ENCODE data around the gene PLEKHG2.

PLEKHG2 gene

DNA sequence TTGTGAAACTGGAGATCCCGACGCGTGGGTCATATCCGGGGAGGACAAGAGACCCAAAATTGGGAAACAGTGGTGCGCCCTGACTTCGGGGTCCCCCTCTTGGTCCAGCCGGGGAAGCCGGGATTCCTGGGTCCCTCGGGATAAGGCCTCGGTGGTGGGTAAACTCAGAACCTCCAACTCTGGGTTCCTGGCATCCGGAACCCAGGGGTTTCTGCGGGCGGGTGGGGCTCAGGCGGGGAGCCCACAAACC, 5.1 kb upstream of the PLEKHG2 start:
- Mint-ChIP-seq H3K27ac (peak overlapping the region; percentile 98), H3K4me3 (peak overlapping the region; percentile 90), H3K27me3 (ENCODE audit: low read depth) (peaks cover 4% of the 10 kb centered on the region), H3K9me3 (no peaks in the 10 kb centered on the region), H3K4me1 (ENCODE audit: low read depth) (peaks cover 37% of the 10 kb centered on the region), H3K36me3 (ENCODE audit: low read depth) (peaks cover 38% of the 10 kb centered on the region)
- DNase-seq (ENCODE audit: low spot score), result no peak

DNA sequence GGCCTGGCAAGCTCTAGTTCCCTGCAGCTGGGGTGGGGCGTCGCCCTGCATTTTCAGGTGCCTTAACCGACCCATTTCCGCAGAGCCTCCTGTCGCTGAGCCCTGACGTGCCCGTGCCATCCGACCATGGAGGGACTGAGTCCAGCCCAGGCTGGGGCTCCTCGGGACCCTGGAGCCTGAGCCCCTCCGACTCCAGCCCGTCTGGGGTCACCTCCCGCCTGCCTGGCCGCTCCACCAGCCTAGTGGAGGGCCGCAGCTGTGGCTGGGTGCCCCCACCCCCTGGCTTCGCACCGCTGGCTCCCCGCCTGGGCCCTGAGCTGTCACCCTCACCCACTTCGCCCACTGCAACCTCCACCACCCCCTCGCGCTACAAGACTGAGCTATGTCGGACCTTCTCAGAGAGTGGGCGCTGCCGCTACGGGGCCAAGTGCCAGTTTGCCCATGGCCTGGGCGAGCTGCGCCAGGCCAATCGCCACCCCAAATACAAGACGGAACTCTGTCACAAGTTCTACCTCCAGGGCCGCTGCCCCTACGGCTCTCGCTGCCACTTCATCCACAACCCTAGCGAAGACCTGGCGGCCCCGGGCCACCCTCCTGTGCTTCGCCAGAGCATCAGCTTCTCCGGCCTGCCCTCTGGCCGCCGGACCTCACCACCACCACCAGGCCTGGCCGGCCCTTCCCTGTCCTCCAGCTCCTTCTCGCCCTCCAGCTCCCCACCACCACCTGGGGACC, 4.6 kb upstream of the PLEKHG2 start:
- H3K9me3 Mint-ChIP-seq, result no peaks in the 10 kb centered on the region
- peaks cover 4% of the 10 kb centered on the region for H3K27me3 Mint-ChIP-seq (ENCODE audit: low read depth)
- peak; percentile 56 for DNase-seq (ENCODE audit: low spot score)
- H3K27ac Mint-ChIP-seq, result peak overlapping the region; percentile 98
- peaks cover 36% of the 10 kb centered on the region for H3K4me1 Mint-ChIP-seq (ENCODE audit: low read depth)
- peaks cover 38% of the 10 kb centered on the region for H3K36me3 Mint-ChIP-seq (ENCODE audit: low read depth)
- H3K4me3 Mint-ChIP-seq, result peak overlapping the region; percentile 90

DNA sequence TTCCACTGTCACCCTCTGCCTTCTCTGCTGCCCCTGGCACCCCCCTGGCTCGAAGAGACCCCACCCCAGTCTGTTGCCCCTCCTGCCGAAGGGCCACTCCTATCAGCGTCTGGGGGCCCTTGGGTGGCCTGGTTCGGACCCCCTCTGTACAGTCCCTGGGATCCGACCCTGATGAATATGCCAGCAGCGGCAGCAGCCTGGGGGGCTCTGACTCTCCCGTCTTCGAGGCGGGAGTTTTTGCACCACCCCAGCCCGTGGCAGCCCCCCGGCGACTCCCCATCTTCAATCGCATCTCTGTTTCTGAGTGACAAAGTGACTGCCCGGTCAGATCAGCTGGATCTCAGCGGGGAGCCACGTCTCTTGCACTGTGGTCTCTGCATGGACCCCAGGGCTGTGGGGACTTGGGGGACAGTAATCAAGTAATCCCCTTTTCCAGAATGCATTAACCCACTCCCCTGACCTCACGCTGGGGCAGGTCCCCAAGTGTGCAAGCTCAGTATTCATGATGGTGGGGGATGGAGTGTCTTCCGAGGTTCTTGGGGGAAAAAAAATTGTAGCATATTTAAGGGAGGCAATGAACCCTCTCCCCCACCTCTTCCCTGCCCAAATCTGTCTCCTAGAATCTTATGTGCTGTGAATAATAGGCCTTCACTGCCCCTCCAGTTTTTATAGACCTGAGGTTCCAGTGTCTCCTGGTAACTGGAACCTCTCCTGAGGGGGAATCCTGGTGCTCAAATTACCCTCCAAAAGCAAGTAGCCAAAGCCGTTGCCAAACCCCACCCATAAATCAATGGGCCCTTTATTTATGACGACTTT, 3.9 kb upstream of the PLEKHG2 start:
- DNase-seq (ENCODE audit: low spot score), result no peak
- H3K27ac Mint-ChIP-seq, result peak overlapping the region; percentile 98
- H3K9me3 Mint-ChIP-seq, result no peaks in the 10 kb centered on the region
- H3K4me1 Mint-ChIP-seq (ENCODE audit: low read depth), result peaks cover 36% of the 10 kb centered on the region
- peak overlapping the region; percentile 90 for H3K4me3 Mint-ChIP-seq
- H3K27me3 Mint-ChIP-seq (ENCODE audit: low read depth), result peaks cover 4% of the 10 kb centered on the region
- H3K36me3 Mint-ChIP-seq (ENCODE audit: low read depth), result peaks cover 38% of the 10 kb centered on the region

DNA sequence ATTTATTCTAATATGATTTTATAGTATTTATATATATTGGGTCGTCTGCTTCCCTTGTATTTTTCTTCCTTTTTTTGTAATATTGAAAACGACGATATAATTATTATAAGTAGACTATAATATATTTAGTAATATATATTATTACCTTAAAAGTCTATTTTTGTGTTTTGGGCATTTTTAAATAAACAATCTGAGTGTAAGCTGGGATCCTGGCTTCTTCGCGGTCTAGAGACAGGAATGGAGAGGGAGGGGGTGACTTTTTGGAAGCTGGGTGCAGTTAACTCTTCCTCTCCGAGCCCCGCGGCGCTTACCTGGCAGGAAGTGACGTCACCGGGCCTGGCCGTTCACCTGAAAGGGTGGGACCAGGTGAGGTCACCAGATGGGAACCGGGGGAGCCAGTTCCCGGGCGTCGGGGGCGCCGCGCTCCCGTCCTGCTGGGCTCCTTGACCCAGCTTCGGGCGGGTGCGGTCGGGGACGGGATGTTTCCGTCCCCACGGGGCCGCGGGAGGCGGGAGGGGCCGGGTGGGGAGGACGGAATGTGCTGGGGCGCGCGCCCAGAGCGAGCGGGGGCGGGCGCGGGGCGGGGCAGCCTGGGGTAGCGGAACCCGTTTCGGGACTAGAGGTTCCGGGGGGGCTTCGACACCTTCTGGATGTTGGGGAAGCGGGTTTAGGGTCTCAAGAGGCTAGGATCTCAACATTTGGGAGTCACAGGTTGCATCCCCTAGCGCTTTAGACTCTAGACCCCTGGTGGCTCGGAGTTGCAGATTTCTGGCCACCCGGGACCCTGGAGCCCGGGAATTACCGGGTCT, 3.1 kb upstream of the PLEKHG2 start:
- H3K27ac Mint-ChIP-seq, result peak overlapping the region; percentile 98
- peak overlapping the region; percentile 90 for H3K4me3 Mint-ChIP-seq
- peaks cover 41% of the 10 kb centered on the region for H3K36me3 Mint-ChIP-seq (ENCODE audit: low read depth)
- peaks cover 4% of the 10 kb centered on the region for H3K27me3 Mint-ChIP-seq (ENCODE audit: low read depth)
- peak; percentile 71 for DNase-seq (ENCODE audit: low spot score)
- peaks cover 40% of the 10 kb centered on the region for H3K4me1 Mint-ChIP-seq (ENCODE audit: low read depth)
- no peaks in the 10 kb centered on the region for H3K9me3 Mint-ChIP-seq

DNA sequence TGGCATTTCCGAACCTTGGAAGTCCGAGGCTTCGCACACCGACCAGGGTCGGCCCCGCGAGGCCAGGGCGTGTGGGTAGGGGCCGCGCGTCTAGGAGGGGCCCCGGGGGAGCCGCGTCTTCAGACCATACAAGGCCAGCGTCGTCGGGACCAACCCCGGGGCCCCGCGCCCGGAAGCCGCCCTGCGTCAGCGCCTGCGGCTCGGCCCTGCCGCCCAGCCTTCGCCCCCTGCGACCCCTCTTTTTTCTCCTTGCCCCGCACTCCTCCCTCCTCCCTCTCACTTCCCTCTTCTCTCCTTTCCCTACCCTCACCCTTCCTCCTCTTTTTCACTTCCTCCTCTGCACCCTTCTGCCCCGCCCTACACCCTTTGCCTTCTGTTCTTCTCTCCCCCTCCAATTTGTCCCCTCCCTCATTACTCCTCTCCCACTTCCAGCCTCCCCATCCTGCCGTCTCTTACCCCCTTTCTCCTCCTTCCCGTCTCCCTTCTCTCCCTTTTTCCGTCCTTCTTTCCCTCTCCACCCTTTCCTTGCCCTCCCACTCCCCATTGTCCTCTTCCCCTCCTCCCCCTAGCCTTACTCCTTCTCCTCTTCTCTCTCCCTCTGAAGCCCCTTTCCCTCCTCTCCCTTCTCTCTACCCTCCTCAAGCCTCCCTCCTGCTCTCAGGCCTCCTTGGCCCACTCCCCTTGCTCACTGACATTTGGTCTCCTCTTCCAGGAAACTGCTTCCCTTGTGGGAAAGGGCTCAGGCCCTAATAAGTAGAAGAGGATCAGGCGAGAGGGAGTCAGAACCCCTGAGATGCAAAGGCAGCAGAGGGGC, 2.2 kb upstream of the PLEKHG2 start:
- no peaks in the 10 kb centered on the region for H3K9me3 Mint-ChIP-seq
- H3K27me3 Mint-ChIP-seq (ENCODE audit: low read depth), result peaks cover 4% of the 10 kb centered on the region
- peaks cover 43% of the 10 kb centered on the region for H3K36me3 Mint-ChIP-seq (ENCODE audit: low read depth)
- DNase-seq (ENCODE audit: low spot score), result peak; percentile 63
- peak overlapping the region; percentile 85 for H3K4me3 Mint-ChIP-seq
- peaks cover 40% of the 10 kb centered on the region for H3K4me1 Mint-ChIP-seq (ENCODE audit: low read depth)
- H3K27ac Mint-ChIP-seq, result peak overlapping the region; percentile 94

DNA sequence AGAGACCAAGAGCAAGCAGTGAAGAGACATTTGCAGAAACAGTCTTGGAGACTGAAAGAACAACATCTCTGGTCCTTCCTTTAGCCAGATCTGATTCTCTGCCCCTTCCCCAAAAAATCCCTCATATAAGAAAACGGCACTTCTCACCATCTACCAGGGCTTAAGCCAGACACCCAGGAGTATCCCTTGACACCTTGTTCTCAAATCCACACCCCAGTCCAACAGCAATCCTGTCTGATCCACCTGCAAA, 1.7 kb upstream of the PLEKHG2 start:
- Mint-ChIP-seq H3K27ac (peak overlapping the region; percentile 94), H3K9me3 (no peaks in the 10 kb centered on the region), H3K27me3 (ENCODE audit: low read depth) (peaks cover 4% of the 10 kb centered on the region), H3K4me1 (ENCODE audit: low read depth) (peaks cover 35% of the 10 kb centered on the region), H3K36me3 (ENCODE audit: low read depth) (peaks cover 43% of the 10 kb centered on the region), H3K4me3 (peak overlapping the region; percentile 85)
- no peak for DNase-seq (ENCODE audit: low spot score)

DNA sequence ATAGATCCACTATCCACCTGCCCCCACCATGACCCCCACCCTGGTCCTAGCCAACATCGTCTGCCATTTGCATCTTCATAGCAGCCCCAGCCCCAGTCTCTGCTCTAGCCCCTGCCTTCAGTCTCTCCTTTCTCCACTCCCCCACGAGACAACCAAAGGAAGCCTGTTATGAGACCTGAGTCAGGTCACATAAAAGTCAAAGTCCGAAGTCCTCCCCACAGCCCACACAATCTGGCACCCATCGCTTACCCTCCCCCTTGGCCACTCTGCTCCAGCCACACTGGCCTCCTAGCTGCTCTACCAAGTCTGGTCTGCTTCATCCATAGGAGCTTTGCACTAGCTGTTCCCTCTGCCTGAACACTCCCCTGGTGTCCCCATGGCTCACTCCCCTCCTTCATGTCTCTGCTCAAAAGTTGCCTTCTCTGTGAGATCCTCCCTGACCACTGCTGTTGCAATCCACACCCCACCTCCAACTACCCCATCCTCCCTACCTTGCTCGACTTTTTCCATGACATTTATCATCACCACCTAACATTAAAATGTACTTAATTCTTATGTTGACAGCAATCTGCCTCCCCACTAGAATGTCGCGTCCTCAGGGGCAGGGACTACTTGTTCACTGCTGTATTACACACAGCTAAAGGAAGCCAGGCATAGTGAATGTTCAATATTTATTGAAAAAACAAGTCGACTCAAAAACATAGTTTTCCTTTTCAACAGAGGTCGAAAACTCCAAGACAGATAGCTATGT, 1.2 kb upstream of the PLEKHG2 start:
- Mint-ChIP-seq H3K4me1 (ENCODE audit: low read depth) (peaks cover 31% of the 10 kb centered on the region), H3K27ac (peak overlapping the region; percentile 94), H3K27me3 (ENCODE audit: low read depth) (peaks cover 4% of the 10 kb centered on the region), H3K4me3 (peak overlapping the region; percentile 85), H3K36me3 (ENCODE audit: low read depth) (peaks cover 41% of the 10 kb centered on the region), H3K9me3 (no peaks in the 10 kb centered on the region)
- no peak for DNase-seq (ENCODE audit: low spot score)

DNA sequence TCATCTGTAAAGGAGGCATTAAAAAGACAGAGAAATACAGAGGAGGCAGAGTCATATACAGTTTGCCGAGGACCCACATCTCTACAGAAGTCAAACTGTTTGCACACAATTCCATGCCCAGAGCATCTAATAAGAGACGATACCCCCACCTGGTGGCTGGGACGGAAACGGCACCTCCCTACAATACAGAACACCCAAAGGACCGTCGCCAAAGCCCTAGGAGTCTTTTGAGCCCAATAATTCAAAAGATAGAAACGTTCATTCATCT, 703 bp upstream of the PLEKHG2 start:
- H3K27me3 Mint-ChIP-seq (ENCODE audit: low read depth), result peaks cover 4% of the 10 kb centered on the region
- peak overlapping the region; percentile 85 for H3K4me3 Mint-ChIP-seq
- DNase-seq (ENCODE audit: low spot score), result peak; percentile 84
- H3K27ac Mint-ChIP-seq, result peak overlapping the region; percentile 94
- peaks cover 30% of the 10 kb centered on the region for H3K4me1 Mint-ChIP-seq (ENCODE audit: low read depth)
- no peaks in the 10 kb centered on the region for H3K9me3 Mint-ChIP-seq
- H3K36me3 Mint-ChIP-seq (ENCODE audit: low read depth), result peaks cover 41% of the 10 kb centered on the region

DNA sequence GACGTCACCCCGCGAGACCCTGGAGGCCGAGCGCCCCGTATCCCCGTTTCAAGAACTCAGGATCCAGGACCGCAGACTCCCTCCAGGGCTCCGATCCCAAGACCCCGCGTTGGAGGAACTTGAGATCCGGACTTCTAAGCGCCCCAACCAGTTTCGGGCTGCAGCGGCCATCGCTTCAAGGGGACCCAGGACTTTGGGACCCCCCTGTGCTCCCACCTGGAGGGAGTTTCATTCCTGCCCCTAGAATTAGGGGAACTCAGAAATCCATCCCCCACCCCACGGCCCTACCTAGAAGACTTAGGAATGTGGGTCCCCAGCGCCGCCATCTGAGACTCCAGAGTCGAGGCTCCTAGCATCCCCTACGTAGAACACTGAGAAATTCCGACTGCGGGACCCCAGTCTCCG, 400 bp downstream of the PLEKHG2 start:
- H3K4me3 Mint-ChIP-seq, result peak overlapping the region; percentile 85
- peaks cover 33% of the 10 kb centered on the region for H3K36me3 Mint-ChIP-seq (ENCODE audit: low read depth)
- peaks cover 4% of the 10 kb centered on the region for H3K27me3 Mint-ChIP-seq (ENCODE audit: low read depth)
- no peak for DNase-seq (ENCODE audit: low spot score)
- peaks cover 30% of the 10 kb centered on the region for H3K4me1 Mint-ChIP-seq (ENCODE audit: low read depth)
- no peaks in the 10 kb centered on the region for H3K9me3 Mint-ChIP-seq
- peak overlapping the region; percentile 94 for H3K27ac Mint-ChIP-seq

DNA sequence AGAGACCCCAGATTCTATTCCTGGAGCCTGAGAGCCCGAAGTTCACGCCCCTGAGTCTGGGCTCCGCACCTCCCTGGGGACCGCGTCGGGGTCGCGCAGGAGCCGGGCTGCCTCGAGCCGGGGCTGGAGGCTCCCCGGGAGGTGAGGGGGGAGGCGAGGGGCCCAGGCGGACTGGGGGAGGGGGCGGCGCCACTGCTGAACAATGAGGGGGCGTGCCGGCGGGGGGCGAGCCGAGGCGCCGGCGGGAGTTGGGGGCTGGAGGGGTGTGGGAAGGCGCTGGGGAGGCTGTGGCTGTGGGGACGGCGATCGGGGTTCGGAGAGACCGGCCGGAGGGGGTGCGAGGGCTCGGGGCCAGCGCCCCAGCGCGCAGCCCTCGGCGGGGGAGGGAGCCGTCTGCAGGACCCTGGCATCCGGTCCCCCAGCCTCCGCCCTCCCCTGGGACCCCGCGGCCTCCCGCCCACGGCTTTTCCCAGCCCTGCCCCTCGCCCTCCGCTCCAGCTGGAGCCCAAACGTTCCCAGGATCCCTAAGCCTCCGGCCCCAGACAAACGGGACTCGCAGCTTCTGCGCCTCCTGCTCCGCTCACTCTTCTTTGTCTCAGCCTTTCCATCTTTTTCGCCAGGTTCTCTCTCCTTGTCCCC, 922 bp downstream of the PLEKHG2 start:
- Mint-ChIP-seq H3K9me3 (no peaks in the 10 kb centered on the region), H3K36me3 (ENCODE audit: low read depth) (peaks cover 28% of the 10 kb centered on the region), H3K27me3 (ENCODE audit: low read depth) (peaks cover 4% of the 10 kb centered on the region), H3K4me3 (peak overlapping the region; percentile 88), H3K4me1 (ENCODE audit: low read depth) (peaks cover 30% of the 10 kb centered on the region), H3K27ac (peak overlapping the region; percentile 94)
- no peak for DNase-seq (ENCODE audit: low spot score)

DNA sequence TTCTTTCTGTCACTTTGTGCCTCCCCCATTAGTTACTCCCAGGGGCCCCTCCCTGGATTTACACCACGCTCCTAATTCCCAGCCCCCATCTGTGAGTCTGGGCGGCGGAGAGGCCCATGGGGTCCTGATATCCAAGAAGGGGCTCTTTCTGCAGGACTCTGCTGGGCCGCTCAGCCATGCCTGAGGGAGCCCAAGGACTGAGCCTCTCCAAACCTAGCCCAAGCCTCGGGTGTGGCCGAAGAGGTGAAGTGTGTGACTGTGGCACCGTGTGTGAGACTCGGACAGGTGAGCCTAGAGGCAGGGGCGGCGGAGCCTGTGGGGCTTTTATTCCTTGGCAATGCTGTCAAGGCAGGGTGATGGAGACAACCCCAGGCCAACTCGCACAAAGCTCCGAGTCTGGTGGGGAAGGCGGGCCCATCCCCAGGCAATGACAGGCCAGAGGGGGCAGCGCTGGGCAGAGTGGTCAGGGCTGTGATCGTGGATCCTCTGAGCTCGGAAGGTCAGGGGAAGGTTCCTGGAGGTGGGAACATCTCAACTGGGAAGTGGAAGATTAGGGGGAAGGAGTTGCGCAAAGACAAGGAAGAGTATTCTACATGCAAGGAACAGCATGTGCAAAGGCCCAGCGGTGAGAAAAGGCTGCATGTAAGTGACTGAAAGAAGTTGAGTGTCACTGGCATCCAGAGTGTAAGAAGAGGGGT, 1.6 kb downstream of the PLEKHG2 start:
- Mint-ChIP-seq H3K27ac (peak overlapping the region; percentile 88), H3K36me3 (ENCODE audit: low read depth) (peaks cover 24% of the 10 kb centered on the region), H3K27me3 (ENCODE audit: low read depth) (peaks cover 4% of the 10 kb centered on the region), H3K4me1 (ENCODE audit: low read depth) (peaks cover 30% of the 10 kb centered on the region), H3K4me3 (peak overlapping the region; percentile 88), H3K9me3 (no peaks in the 10 kb centered on the region)
- DNase-seq (ENCODE audit: low spot score), result no peak

DNA sequence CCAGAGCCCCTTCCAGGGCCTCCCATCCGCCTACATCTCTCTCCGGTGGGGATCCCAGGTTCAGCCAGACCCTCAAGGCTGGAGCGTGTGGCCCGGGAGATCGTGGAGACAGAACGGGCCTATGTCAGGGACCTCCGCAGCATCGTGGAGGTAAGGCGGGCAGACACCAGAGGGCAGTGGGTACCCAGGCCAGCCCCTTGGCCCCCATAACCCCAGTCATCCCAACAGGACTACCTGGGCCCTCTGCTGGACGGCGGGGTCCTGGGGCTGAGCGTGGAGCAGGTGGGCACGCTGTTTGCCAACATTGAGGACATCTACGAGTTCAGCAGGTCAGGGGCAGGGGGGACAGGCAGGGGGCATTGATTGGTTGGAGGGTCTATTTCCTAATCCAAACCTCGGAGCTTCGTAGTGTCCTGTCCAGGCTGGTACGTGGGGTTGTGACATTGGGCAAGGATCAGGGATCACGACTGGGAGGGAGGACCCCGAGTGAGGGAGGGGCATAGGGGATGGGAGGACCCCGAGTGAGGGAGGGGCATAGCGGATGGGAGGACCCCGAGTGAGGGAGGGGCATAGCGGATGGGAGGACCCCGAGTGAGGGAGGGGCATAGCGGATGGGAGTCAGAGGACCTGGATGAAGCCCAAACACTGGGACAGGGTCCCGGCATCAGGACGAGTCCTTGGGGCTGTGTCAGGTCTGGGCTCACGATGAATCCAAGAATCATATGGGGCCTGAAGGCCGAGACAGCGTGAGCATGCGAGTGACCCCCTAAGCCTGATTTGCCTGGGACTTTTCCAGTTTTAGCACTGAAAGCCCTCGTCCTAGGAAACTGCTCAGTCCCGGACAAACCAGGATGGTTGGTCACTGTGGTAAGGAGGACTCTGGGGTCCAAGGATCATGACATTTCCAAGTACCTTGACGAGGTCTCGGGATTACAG, 2.9 kb downstream of the PLEKHG2 start:
- DNase-seq (ENCODE audit: low spot score), result no peak
- Mint-ChIP-seq H3K9me3 (no peaks in the 10 kb centered on the region), H3K27me3 (ENCODE audit: low read depth) (peaks cover 4% of the 10 kb centered on the region), H3K4me3 (no peak overlapping the region), H3K27ac (no peak overlapping the region), H3K36me3 (ENCODE audit: low read depth) (peaks cover 23% of the 10 kb centered on the region), H3K4me1 (ENCODE audit: low read depth) (peaks cover 27% of the 10 kb centered on the region)
